Loucy (cell line): ENCODE measurements around the gene TOGARAM1.

Source experiments
- H2AFZ ChIP-seq: fragments of 200-600 bp; sonication (generic); 2 replicates; pipeline ENCODE4 v1.6.0; 2016; ENCODE audit warnings: antibody characterized with exemption, mild to moderate bottlenecking, low read length, moderate library complexity
- H3F3A ChIP-seq: fragments of 200-600 bp; 2 replicates; pipeline ENCODE4 v1.6.0; 2016; ENCODE audit warnings: antibody characterized with exemption, low read depth, mild to moderate bottlenecking
- H3K27me3 ChIP-seq: fragments of 200-600 bp; sonication (generic); 2 replicates; pipeline ENCODE4 v1.6.1; 2014; ENCODE audit warnings: low read length, mild to moderate bottlenecking; ENCODE audit not compliant: insufficient read depth, poor library complexity, severe bottlenecking
- H3K36me3 ChIP-seq: fragments of 200-600 bp; sonication (generic); 2 replicates; pipeline ENCODE4 v1.6.1; 2016; ENCODE audit warnings: low read length; ENCODE audit not compliant: insufficient read depth
- H3K4me1 ChIP-seq: fragments of 200-600 bp; sonication (generic); 2 replicates; pipeline ENCODE4 v1.5.1; 2014; ENCODE audit warnings: low read length, mild to moderate bottlenecking; ENCODE audit not compliant: insufficient read depth, poor library complexity, severe bottlenecking
- H3K4me2 ChIP-seq: fragments of 200-600 bp; sonication (generic); 2 replicates; pipeline ENCODE4 v1.6.0; 2014; ENCODE audit warnings: antibody characterized with exemption, low read length, low read depth, mild to moderate bottlenecking; ENCODE audit not compliant: poor library complexity, severe bottlenecking
- H3K4me3 ChIP-seq: fragments of 200-600 bp; sonication (generic); 2 replicates; pipeline ENCODE4 v1.5.1; 2014; ENCODE audit warnings: low read length, mild to moderate bottlenecking, mixed read lengths; ENCODE audit not compliant: poor library complexity, severe bottlenecking
- H3K79me2 ChIP-seq: fragments of 200-600 bp; sonication (generic); 2 replicates; pipeline ENCODE4 v1.6.1; 2014; ENCODE audit warnings: low read length; ENCODE audit not compliant: insufficient read depth
- H3K9ac ChIP-seq: fragments of 200-600 bp; sonication (generic); 2 replicates; pipeline ENCODE4 v1.6.0; 2014; ENCODE audit warnings: mild to moderate bottlenecking, low read depth, low read length, moderate library complexity; ENCODE audit not compliant: poor library complexity, severe bottlenecking
- H3K9me2 ChIP-seq: fragments of 200-600 bp; sonication (generic); replicated peaks from 2 replicates; pipeline ENCODE4 v1.6.1; 2016; ENCODE audit warnings: low read depth, low read length, mixed read lengths
- H3K9me3 ChIP-seq: fragments of 200-600 bp; sonication (generic); 2 replicates; pipeline ENCODE4 v1.6.1; 2014; ENCODE audit warnings: mild to moderate bottlenecking, antibody characterized with exemption, low read length, low read depth; ENCODE audit not compliant: insufficient read depth
- H4K20me1 ChIP-seq: fragments of 200-600 bp; sonication (generic); 2 replicates; pipeline ENCODE4 v1.6.0; 2014; ENCODE audit warnings: antibody characterized with exemption, low read length, mild to moderate bottlenecking; ENCODE audit not compliant: insufficient read depth, poor library complexity, severe bottlenecking
- CTCF ChIP-seq: fragments of 200-600 bp; sonication (generic); conservative IDR thresholded peaks from 2 replicates; pipeline ENCODE4 v1.5.1; 2014; ENCODE audit warnings: mild to moderate bottlenecking, antibody characterized with exemption, low read length
- EZH2phosphoT487 ChIP-seq: fragments of 200-600 bp; IDR thresholded peaks from 2 replicates; pipeline ENCODE4 v1.6.1; 2018; ENCODE audit warnings: antibody characterized with exemption, mild to moderate bottlenecking, moderate library complexity, borderline replicate concordance

The TOGARAM1 gene

GRCh38 chr14:45038256-45038655 lies 76.3 kb downstream of the TOGARAM1 start:
- TF ChIP-seq CTCF, result no peak
- no peak for TF ChIP-seq EZH2phosphoT487
- Histone ChIP-seq H4K20me1 (no peaks in the 10 kb centered on the region), H3K79me2 (no peaks in the 10 kb centered on the region)

GRCh38 chr14:45038865-45039264 lies 76.9 kb downstream of the TOGARAM1 start:
- Histone ChIP-seq H3K9me2 (no peaks in the 10 kb centered on the region), H3F3A (no peaks in the 10 kb centered on the region), H4K20me1 (no peaks in the 10 kb centered on the region), H3K4me2 (no peak overlapping the region), H3K4me1 (no peaks in the 10 kb centered on the region), H3K36me3 (peaks cover 6% of the 10 kb centered on the region), H2AFZ (no peak overlapping the region), H3K9ac (no peak overlapping the region), H3K4me3 (no peak overlapping the region), H3K79me2 (no peaks in the 10 kb centered on the region), H3K9me3 (peaks cover 6% of the 10 kb centered on the region; the same call in 1 of the 2 replicates), H3K27me3 (no peaks in the 10 kb centered on the region)
- TF ChIP-seq CTCF, result no peak

More at GRCh38 chr14:45038256-45038655, 76.3 kb downstream of the TOGARAM1 start:
- no peak overlapping the region for H3K4me2 ChIP-seq
- H3K4me3 ChIP-seq, result no peak overlapping the region
- H3K9ac ChIP-seq, result no peak overlapping the region
- no peak overlapping the region for H2AFZ ChIP-seq
- H3F3A ChIP-seq, result no peaks in the 10 kb centered on the region
- no peaks in the 10 kb centered on the region for H3K27me3 ChIP-seq
- peaks cover 6% of the 10 kb centered on the region; the same call in 1 of the 2 replicates for H3K9me3 ChIP-seq
- H3K36me3 ChIP-seq, result peaks cover 6% of the 10 kb centered on the region
- H3K4me1 ChIP-seq, result no peaks in the 10 kb centered on the region
- no peaks in the 10 kb centered on the region for H3K9me2 ChIP-seq

- Histone ChIP-seq H3K27me3 (no peaks in the 10 kb centered on the region), H3K36me3 (peaks cover 6% of the 10 kb centered on the region), H3K9me2 (no peaks in the 10 kb centered on the region), H3K9ac (no peak overlapping the region), H3K4me3 (no peak overlapping the region), H3K9me3 (peaks cover 6% of the 10 kb centered on the region; the same call in 1 of the 2 replicates), H3K79me2 (no peaks in the 10 kb centered on the region), H3K4me1 (no peaks in the 10 kb centered on the region), H2AFZ (no peak overlapping the region), H3K4me2 (no peak overlapping the region), H4K20me1 (no peaks in the 10 kb centered on the region), H3F3A (no peaks in the 10 kb centered on the region)
- no peak for TF ChIP-seq EZH2phosphoT487
- TF ChIP-seq CTCF, result no peak
Observed at GRCh38 chr14:45039390-45039789, 77.4 kb downstream of the TOGARAM1 start.
